IMR-90 (cell line): Measurements from ENCODE around the gene NFIA. TPM values are rescaled to one million over a fixed set of nuclear protein-coding genes. Genes with fewer than 3 reads are reported as not detected.

Source experiments
- ATAC-seq: fragments of 200-7000 bp; cut with Tn5 transposase; 2 replicates; pipeline ENCODE4 v1.9.1; 2020; ENCODE audit warnings: low read depth, mild to moderate bottlenecking, moderate library complexity
- BruUV-seq: library from RNA; stranded (reverse); fragments of 400-500 nt; replicated peaks from 2 replicates; lab custom pipeline; 2021; lab: Mats Ljungman, UMichigan
- CTCF ChIA-PET: fragments of 300-600 bp; formaldehyde crosslinking; extraction: SDS; loops from one replicate; lab custom pipeline; 2021; ENCODE audit warnings: antibody characterized with exemption; lab: Yijun Ruan, JAX
- POLR2A ChIA-PET: fragments of 300-600 bp; sonication (Branson Sonifier 250); formaldehyde crosslinking; loops from one replicate; lab custom pipeline; 2022; ENCODE audit warnings: antibody characterized with exemption; ENCODE audit not compliant: unreplicated experiment; lab: Charles Lee
- DNase-seq: peaks from one replicate; pipeline ENCODE4 v3.0.0; 2013
- H2AFZ ChIP-seq: replicated peaks from 2 replicates; pipeline ENCODE3; 2013; ENCODE audit warnings: low read length, mild to moderate bottlenecking; ENCODE audit not compliant: poor library complexity
- H2AK5ac ChIP-seq: 2 replicates; pipeline ENCODE4 v1.6.1; 2013; ENCODE audit warnings: low read depth, low read length, inconsistent platforms
- H2AK9ac ChIP-seq: replicated peaks from 2 replicates; pipeline ENCODE3; 2013; ENCODE audit warnings: mild to moderate bottlenecking, low read depth, low read length, moderate library complexity; ENCODE audit not compliant: poor library complexity
- H2BK120ac ChIP-seq: 2 replicates; pipeline ENCODE4 v1.6.1; 2013; ENCODE audit warnings: low read depth, low read length, inconsistent platforms
- H2BK15ac ChIP-seq: 3 replicates; pipeline ENCODE4 v1.6.1; 2013; ENCODE audit warnings: low read depth, low read length, inconsistent platforms
- H2BK20ac ChIP-seq: 2 replicates; pipeline ENCODE4 v1.6.1; 2013; ENCODE audit warnings: low read depth, mild to moderate bottlenecking, inconsistent platforms, low read length, moderate library complexity
- H2BK5ac ChIP-seq: 2 replicates; pipeline ENCODE4 v1.6.1; 2013; ENCODE audit warnings: mild to moderate bottlenecking, low read depth, low read length, inconsistent platforms; ENCODE audit not compliant: poor library complexity, severe bottlenecking
- H3K14ac ChIP-seq: replicated peaks from 2 replicates; pipeline ENCODE4 v1.6.1; 2013; ENCODE audit warnings: low read depth, low read length, inconsistent platforms
- H3K18ac ChIP-seq: 2 replicates; pipeline ENCODE4 v1.6.1; 2013; ENCODE audit warnings: low read depth, low read length, control low read depth
- H3K23ac ChIP-seq: 2 replicates; pipeline ENCODE4 v1.6.1; 2013; ENCODE audit warnings: low read depth, low read length, inconsistent platforms
- H3K27ac ChIP-seq: 2 replicates; pipeline ENCODE4 v1.5.1; 2013; ENCODE audit warnings: mild to moderate bottlenecking, control low read depth, low read length; ENCODE audit not compliant: insufficient read depth
- H3K27me3 ChIP-seq: 2 replicates; pipeline ENCODE4 v1.6.1; 2013; ENCODE audit warnings: low read length; ENCODE audit not compliant: control insufficient read depth, insufficient read depth
- H3K36me3 ChIP-seq: 2 replicates; pipeline ENCODE4 v1.6.1; 2013; ENCODE audit warnings: low read length, mixed read lengths; ENCODE audit not compliant: control insufficient read depth, insufficient read depth
- H3K4ac ChIP-seq: 2 replicates; pipeline ENCODE4 v1.6.1; 2013; ENCODE audit warnings: low read depth, low read length, inconsistent platforms
- H3K4me1 ChIP-seq: 2 replicates; pipeline ENCODE4 v1.6.1; 2013; ENCODE audit warnings: low read length, mixed read lengths; ENCODE audit not compliant: control insufficient read depth, insufficient read depth
- H3K4me2 ChIP-seq: 2 replicates; pipeline ENCODE4 v1.6.1; 2013; ENCODE audit warnings: low read depth, mild to moderate bottlenecking, control low read depth, low read length, moderate library complexity
- H3K4me3 ChIP-seq: 2 replicates; pipeline ENCODE4 v1.5.1; 2013; ENCODE audit warnings: low read depth, mild to moderate bottlenecking, control low read depth, low read length, moderate library complexity; ENCODE audit not compliant: insufficient read depth
- H3K56ac ChIP-seq: 2 replicates; pipeline ENCODE4 v1.6.1; 2013; ENCODE audit warnings: low read length, inconsistent platforms; ENCODE audit not compliant: insufficient read depth; ENCODE audit errors: extremely low read depth
- H3K79me1 ChIP-seq, 2 experiments: 2 replicates each; pipeline ENCODE4 v1.6.1; 2013; ENCODE audit warnings: low read length in 2 of 2, inconsistent platforms in 1 of 2, low read depth in 1 of 2
- H3K9ac ChIP-seq: 2 replicates; pipeline ENCODE4 v1.6.1; 2013; ENCODE audit warnings: low read depth, low read length, control low read depth
- H3K9me1 ChIP-seq: 2 replicates; pipeline ENCODE4 v1.6.1; 2013; ENCODE audit warnings: low read length, inconsistent platforms; ENCODE audit not compliant: insufficient read depth
- H3K9me3 ChIP-seq: 2 replicates; pipeline ENCODE4 v1.6.1; 2013; ENCODE audit warnings: low read length; ENCODE audit not compliant: control insufficient read depth, insufficient read depth
- H4K20me1 ChIP-seq: 2 replicates; pipeline ENCODE4 v1.6.1; 2013; ENCODE audit warnings: low read length, inconsistent platforms; ENCODE audit not compliant: insufficient read depth
- H4K5ac ChIP-seq: 2 replicates; pipeline ENCODE4 v1.6.1; 2013; ENCODE audit warnings: mild to moderate bottlenecking, low read depth, low read length, control low read depth
- H4K8ac ChIP-seq, 2 experiments: 2 replicates each; pipeline ENCODE4 v1.6.1; 2013; ENCODE audit warnings: low read depth in 2 of 2, low read length in 2 of 2, control low read depth in 1 of 2, inconsistent platforms in 1 of 2
- H4K91ac ChIP-seq: 2 replicates; pipeline ENCODE4 v1.6.1; 2013; ENCODE audit warnings: low read depth, low read length, inconsistent platforms; ENCODE audit not compliant: insufficient read depth
- BHLHE40 ChIP-seq: fragments of 150-350 bp; IDR thresholded peaks from 2 replicates; pipeline ENCODE4 v1.6.1; 2016; ENCODE audit warnings: mild to moderate bottlenecking, low read depth, low read length
- CEBPB ChIP-seq: IDR thresholded peaks from 2 replicates; pipeline ENCODE4 v1.6.1; 2012; ENCODE audit warnings: low read depth, low read length, improper control_type of control experiment
- CHD1 ChIP-seq: IDR thresholded peaks from 2 replicates; pipeline ENCODE4 v1.6.1; 2012; ENCODE audit warnings: low read depth, low read length, improper control_type of control experiment
- RCOR1 ChIP-seq: IDR thresholded peaks from 2 replicates; pipeline ENCODE4 v1.6.1; 2012; ENCODE audit warnings: mild to moderate bottlenecking, low read length, improper control_type of control experiment; ENCODE audit not compliant: insufficient replicate concordance
- RFX5 ChIP-seq: IDR thresholded peaks from 2 replicates; pipeline ENCODE4 v1.8.0; 2012; ENCODE audit warnings: low read depth, mild to moderate bottlenecking, low read length, moderate library complexity
- SMC3 ChIP-seq: fragments of 150-350 bp; IDR thresholded peaks from 2 replicates; pipeline ENCODE4 v1.6.1; 2016; ENCODE audit warnings: low read depth, mild to moderate bottlenecking, antibody characterized with exemption, low read length, moderate library complexity
- WGBS, 2 experiments: methylation state at CpG; one replicate each; pipeline versions ENCODE4 v1.1.5 to v1.1.7; 2013; ENCODE audit warnings: missing lambda C conversion rate in 2 of 2; ENCODE audit not compliant: insufficient read length in 1 of 2; ENCODE audit errors: extremely low coverage in 2 of 2; 5-methylcytosine and 5-hydroxymethylcytosine counted together
- dilution Hi-C: fragments of 300-500 bp; cut with HindIII; formaldehyde crosslinking; loops from one replicate; pipeline ENCODE4 v1.14.3; 2018; ENCODE audit warnings: low sequenced_read_pairs; ENCODE audit not compliant: unreplicated experiment
- in situ Hi-C: fragments of 300-500 bp; cut with MboI; formaldehyde crosslinking; loops from 3 replicates; pipeline ENCODE4 v1.14.3; 2019; ENCODE audit warnings: low sequenced_read_pairs, inconsistent platforms, mixed read lengths
- intact Hi-C: fragments of 100-400 bp; cut with micrococcal nuclease; formaldehyde crosslinking; loops from 2 replicates; pipeline ENCODE4 v1.10.0; 2022
- polyA plus RNA-seq, 3 experiments: library from polyadenylated mRNA; depleted of rRNA; stranded (reverse); fragments of >200 nt; gene quantifications; 2 replicates each; pipeline ENCODE4 v1.2.3, GENCODE V29; 2012; ENCODE audit warnings: low replicate concordance in 1 of 3
- total RNA-seq: library from RNA; depleted of rRNA; stranded (reverse); fragments of >200 nt; gene quantifications from 2 replicates; pipeline ENCODE4 v1.2.3, GENCODE V29; 2012

The NFIA gene
- total and polyA plus RNA-seq, 2 of the 4 experiments (the other 2 are of a cell fraction), result 1.6 to 2.2 TPM

DNA sequence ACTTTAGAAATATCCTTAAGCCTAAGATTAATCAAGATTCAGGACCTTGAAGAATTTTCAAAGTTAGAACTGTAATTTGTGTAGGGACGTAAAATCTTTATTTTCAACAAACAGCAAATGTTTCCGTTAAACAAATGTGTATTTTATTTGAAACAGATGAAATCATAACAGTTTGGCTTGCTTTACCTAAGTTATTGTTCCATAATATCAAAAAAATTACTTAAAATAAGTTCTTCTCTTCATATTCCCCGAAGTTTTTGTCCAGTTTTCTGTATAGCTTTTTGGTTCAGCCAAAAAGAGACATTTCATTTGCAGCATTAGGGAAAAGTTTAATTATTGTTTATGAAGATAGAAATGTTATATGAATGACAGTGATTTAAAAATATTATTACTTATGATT is 100.1 kb downstream of the NFIA start:
- WGBS, 2 experiments, result no CpG with 5 or more reads among the region's 3 CpGs
- ChIA-PET CTCF (interaction anchor here (1.4 kb wide), 1 partner anchor 11 kb away, joined by 4 read pairs; no protein-coding TSS in a partner anchor), POLR2A (no interaction called here)
- in situ Hi-C loops (no loop called here), dilution Hi-C loops (no loop called here), intact Hi-C loops (loop anchor here (2.0 to 5.0 kb wide), 2 partner anchors 98 to 270 kb away; no protein-coding TSS in a partner anchor)
- Histone ChIP-seq H3K23ac (no peak overlapping the region), H3K56ac (no peak overlapping the region), H2BK120ac (no peak overlapping the region), H2BK15ac (no peak overlapping the region), H4K91ac (no peak overlapping the region), H3K9me1 (no peaks in the 10 kb centered on the region), H3K27ac (no peak overlapping the region), H2BK5ac (no peak overlapping the region), H3K9ac (no peak overlapping the region), H3K4ac (no peak overlapping the region), H3K18ac (no peak overlapping the region), H4K8ac (no peak overlapping the region), H3K14ac (no peak overlapping the region), H3K9me3 (no peaks in the 10 kb centered on the region), H4K20me1 (no peaks in the 10 kb centered on the region), H3K79me1 (no peaks in the 10 kb centered on the region), H2AK9ac (no peak overlapping the region), H3K4me2 (no peak overlapping the region), H3K27me3 (no peaks in the 10 kb centered on the region), H3K4me1 (peaks cover 6% of the 10 kb centered on the region), H3K36me3 (no peaks in the 10 kb centered on the region), H2AK5ac (no peak overlapping the region), H2BK20ac (no peak overlapping the region), H3K4me3 (no peak overlapping the region), H4K5ac (no peak overlapping the region), H2AFZ (no peak overlapping the region)
- no peak for TF ChIP-seq RCOR1
- TF ChIP-seq BHLHE40, result no peak
- TF ChIP-seq RFX5, result no peak
- no peak for TF ChIP-seq SMC3
- TF ChIP-seq CEBPB, result no peak
- TF ChIP-seq CHD1, result no peak
- no peak for DNase-seq
- no TSS peak for BruUV-seq
- no peak for ATAC-seq
